Mucosa of rectum (tissue), 2 donors: ENCODE data around the gene BIN2.

Experiments
- H3K27ac ChIP-seq, 2 donors: one replicate each; pipeline ENCODE4 v1.7.0; 2013; ENCODE audit warnings: inconsistent platforms in 2 of 2, low read depth in 2 of 2, low read length in 2 of 2
- H3K27me3 ChIP-seq, 2 donors: one replicate each; pipeline ENCODE4 v1.7.0; 2013; ENCODE audit warnings: low read length in 2 of 2; ENCODE audit not compliant: control insufficient read depth in 2 of 2, insufficient read depth in 2 of 2
- H3K36me3 ChIP-seq, 2 donors: one replicate each; pipeline ENCODE4 v1.7.0; 2013; ENCODE audit warnings: low read length in 2 of 2; ENCODE audit not compliant: control insufficient read depth in 2 of 2, insufficient read depth in 2 of 2
- H3K4me1 ChIP-seq, 2 donors: one replicate each; pipeline ENCODE4 v1.7.0; 2013; ENCODE audit warnings: low read length in 2 of 2, mild to moderate bottlenecking in 1 of 2; ENCODE audit not compliant: control insufficient read depth in 2 of 2, insufficient read depth in 2 of 2
- H3K4me3 ChIP-seq, 2 donors: one replicate each; pipeline ENCODE4 v1.7.0; 2013; ENCODE audit warnings: low read length in 2 of 2
- H3K9ac ChIP-seq, 2 donors: one replicate each; pipeline ENCODE4 v1.7.0; 2013; ENCODE audit warnings: low read length in 2 of 2, low read depth in 1 of 2, mild to moderate bottlenecking in 1 of 2
- H3K9me3 ChIP-seq, 2 donors: one replicate each; pipeline ENCODE4 v1.7.0; 2013; ENCODE audit warnings: low read length in 2 of 2; ENCODE audit not compliant: control insufficient read depth in 2 of 2
- donor health status: healthy.
- donor health status: Normal muscosa, but diverticular disease.

Gene BIN2

GRCh38 chr12:51330186-51330585 is 6.2 kb upstream of the BIN2 start:
- Histone ChIP-seq H3K9me3 (no peaks in the 10 kb centered on the region), H3K4me1 (peaks cover 21 to 36% of the 10 kb centered on the region in 2 donors), H3K27ac (no peak overlapping the region), H3K4me3 (no peak overlapping the region), H3K9ac (no peak overlapping the region), H3K36me3 (no peaks in the 10 kb centered on the region), H3K27me3 (no peaks in the 10 kb centered on the region)

GRCh38 chr12:51329742-51330141 is 5.8 kb upstream of the BIN2 start:
- Histone ChIP-seq H3K4me1 (peaks cover 23 to 34% of the 10 kb centered on the region in 2 donors), H3K4me3 (no peak overlapping the region), H3K9me3 (no peaks in the 10 kb centered on the region), H3K27me3 (no peaks in the 10 kb centered on the region), H3K27ac (no peak overlapping the region), H3K9ac (no peak overlapping the region), H3K36me3 (no peaks in the 10 kb centered on the region)

GRCh38 chr12:51328587-51328986 is 4.6 kb upstream of the BIN2 start:
- no peaks in the 10 kb centered on the region for H3K36me3 ChIP-seq
- peak overlapping the region in 1 of 2 donors; percentile 21 for H3K27ac ChIP-seq
- H3K4me1 ChIP-seq, result peaks cover 20 to 24% of the 10 kb centered on the region in 2 donors

GRCh38 chr12:51326698-51327439 is 2.9 kb upstream of the BIN2 start:
- Histone ChIP-seq H3K27me3 (no peaks in the 10 kb centered on the region), H3K36me3 (no peaks in the 10 kb centered on the region), H3K9me3 (no peaks in the 10 kb centered on the region), H3K4me3 (no peak overlapping the region), H3K4me1 (peaks cover 17 to 20% of the 10 kb centered on the region in 2 donors), H3K27ac (peak overlapping the region; percentile 17 to 43), H3K9ac (no peak overlapping the region)

More at GRCh38 chr12:51328587-51328986, 4.6 kb upstream of the BIN2 start:
- peak overlapping the region in 1 of 2 donors; percentile 7 for H3K4me3 ChIP-seq
- H3K9ac ChIP-seq, result no peak overlapping the region
- no peaks in the 10 kb centered on the region for H3K9me3 ChIP-seq
- H3K27me3 ChIP-seq, result no peaks in the 10 kb centered on the region

- Histone ChIP-seq H3K27ac (no peak overlapping the region), H3K4me3 (no peak overlapping the region), H3K9me3 (no peaks in the 10 kb centered on the region), H3K36me3 (no peaks in the 10 kb centered on the region), H3K27me3 (no peaks in the 10 kb centered on the region), H3K9ac (no peak overlapping the region), H3K4me1 (peaks cover 23 to 30% of the 10 kb centered on the region in 2 donors)
Observed at GRCh38 chr12:51324953-51325352, 979 bp upstream of the BIN2 start.

GRCh38 chr12:51323317-51323960 is 535 bp downstream of the BIN2 start:
- Histone ChIP-seq H3K27ac (peak overlapping the region; percentile 60 to 85), H3K4me1 (peaks cover 20 to 28% of the 10 kb centered on the region in 2 donors), H3K9ac (peak overlapping the region; percentile 45 to 61), H3K9me3 (no peaks in the 10 kb centered on the region), H3K27me3 (no peaks in the 10 kb centered on the region), H3K36me3 (no peaks in the 10 kb centered on the region), H3K4me3 (peak overlapping the region; percentile 5 to 65)

GRCh38 chr12:51322452-51322851 is 1.5 kb downstream of the BIN2 start:
- H3K4me3 ChIP-seq, result peak overlapping the region in 1 of 2 donors; percentile 65
- H3K27ac ChIP-seq, result peak overlapping the region; percentile 60 to 85
- H3K36me3 ChIP-seq, result no peaks in the 10 kb centered on the region
- no peaks in the 10 kb centered on the region for H3K27me3 ChIP-seq
- H3K9ac ChIP-seq, result no peak overlapping the region
- peaks cover 20 to 25% of the 10 kb centered on the region in 2 donors for H3K4me1 ChIP-seq
- H3K9me3 ChIP-seq, result no peaks in the 10 kb centered on the region

GRCh38 chr12:51321882-51322281 is 2.1 kb downstream of the BIN2 start:
- peaks cover 20 to 22% of the 10 kb centered on the region in 2 donors for H3K4me1 ChIP-seq
- no peaks in the 10 kb centered on the region for H3K36me3 ChIP-seq
- H3K9me3 ChIP-seq, result no peaks in the 10 kb centered on the region

GRCh38 chr12:51320695-51321320 is 3.2 kb downstream of the BIN2 start:
- peak overlapping the region in 1 of 2 donors; percentile 5 for H3K4me3 ChIP-seq
- no peaks in the 10 kb centered on the region for H3K27me3 ChIP-seq
- peak overlapping the region; percentile 33 to 44 for H3K27ac ChIP-seq
- no peak overlapping the region for H3K9ac ChIP-seq
- H3K36me3 ChIP-seq, result no peaks in the 10 kb centered on the region
- no peaks in the 10 kb centered on the region for H3K9me3 ChIP-seq
- peaks cover 14 to 16% of the 10 kb centered on the region in 2 donors for H3K4me1 ChIP-seq

More at GRCh38 chr12:51321882-51322281, 2.1 kb downstream of the BIN2 start:
- Histone ChIP-seq H3K4me3 (peak overlapping the region in 1 of 2 donors; percentile 2), H3K9ac (no peak overlapping the region), H3K27ac (no peak overlapping the region), H3K27me3 (no peaks in the 10 kb centered on the region)

- Histone ChIP-seq H3K27ac (peak overlapping the region in 1 of 2 donors; percentile 44), H3K36me3 (no peaks in the 10 kb centered on the region), H3K9ac (no peak overlapping the region), H3K4me1 (peaks cover 14 to 16% of the 10 kb centered on the region in 2 donors), H3K27me3 (no peaks in the 10 kb centered on the region), H3K9me3 (no peaks in the 10 kb centered on the region), H3K4me3 (no peak overlapping the region)
Observed at GRCh38 chr12:51320311-51320694, 3.7 kb downstream of the BIN2 start.
